Muscle layer of duodenum (tissue), 2 donors: ENCODE results near the gene RRBP1.
A peak's percentile ranks its signal among the peaks of the same experiment; 100 is the strongest.
"Not testable (repeated sequence)": the region's sequence is repeated elsewhere in the genome, so short reads cannot be mapped to it uniquely, and the experiment has no call there.

Source experiments
- H3K27ac ChIP-seq: one replicate; pipeline ENCODE4 v1.7.0; 2013; ENCODE audit warnings: mild to moderate bottlenecking, low read length
- H3K27me3 ChIP-seq: one replicate; pipeline ENCODE4 v1.7.0; 2013; ENCODE audit warnings: low read depth, mild to moderate bottlenecking, control low read depth, low read length
- H3K36me3 ChIP-seq, 2 donors: one replicate each; pipeline ENCODE4 v1.7.0; 2013; ENCODE audit warnings: low read length in 2 of 2, control low read depth in 1 of 2, mild to moderate bottlenecking in 1 of 2; ENCODE audit not compliant: insufficient read depth in 2 of 2, control insufficient read depth in 1 of 2
- H3K4me1 ChIP-seq, 2 donors: one replicate each; pipeline ENCODE4 v1.7.0; 2013; ENCODE audit warnings: low read length in 2 of 2, mild to moderate bottlenecking in 2 of 2, control low read depth in 1 of 2, moderate library complexity in 1 of 2; ENCODE audit not compliant: insufficient read depth in 2 of 2, control insufficient read depth in 1 of 2
- H3K4me3 ChIP-seq, 2 donors: one replicate each; pipeline ENCODE4 v1.7.0; 2013; ENCODE audit warnings: low read length in 2 of 2, low read depth in 1 of 2, mild to moderate bottlenecking in 1 of 2
- H3K9me3 ChIP-seq, 2 donors: one replicate each; pipeline ENCODE4 v1.7.0; 2013; ENCODE audit warnings: low read length in 2 of 2, control low read depth in 1 of 2, mild to moderate bottlenecking in 1 of 2; ENCODE audit not compliant: control insufficient read depth in 1 of 2
- donor health status: healthy.

RRBP1 gene

DNA sequence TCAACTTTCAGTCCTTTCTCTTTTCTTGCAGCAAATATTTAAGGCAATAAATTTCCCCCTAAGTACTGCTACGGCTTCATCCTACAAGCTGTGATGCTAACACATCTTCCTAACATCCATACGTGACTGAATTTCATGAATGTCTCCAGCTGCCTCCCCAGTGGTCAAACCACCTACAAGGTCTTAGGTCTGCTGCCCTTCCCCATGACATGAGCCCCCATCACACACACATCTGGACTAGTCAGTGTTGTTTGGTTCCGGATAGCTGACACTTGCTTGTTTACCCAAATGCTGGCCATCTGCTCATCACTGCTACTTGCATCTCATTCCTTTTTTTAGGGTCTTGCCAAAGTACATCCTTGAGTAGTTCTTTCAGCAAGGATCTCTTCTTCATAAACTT lies 14.6 kb downstream of the RRBP1 start:
- H3K4me3 ChIP-seq = no peak overlapping the region
- H3K4me1 ChIP-seq = peaks cover 0 to 31% of the 10 kb centered on the region in 2 donors
- H3K27ac ChIP-seq = no peak overlapping the region
- H3K36me3 ChIP-seq = peaks cover 0 to 3% of the 10 kb centered on the region in 2 donors
- H3K27me3 ChIP-seq = no peaks in the 10 kb centered on the region
- H3K9me3 ChIP-seq = no peaks in the 10 kb centered on the region

DNA sequence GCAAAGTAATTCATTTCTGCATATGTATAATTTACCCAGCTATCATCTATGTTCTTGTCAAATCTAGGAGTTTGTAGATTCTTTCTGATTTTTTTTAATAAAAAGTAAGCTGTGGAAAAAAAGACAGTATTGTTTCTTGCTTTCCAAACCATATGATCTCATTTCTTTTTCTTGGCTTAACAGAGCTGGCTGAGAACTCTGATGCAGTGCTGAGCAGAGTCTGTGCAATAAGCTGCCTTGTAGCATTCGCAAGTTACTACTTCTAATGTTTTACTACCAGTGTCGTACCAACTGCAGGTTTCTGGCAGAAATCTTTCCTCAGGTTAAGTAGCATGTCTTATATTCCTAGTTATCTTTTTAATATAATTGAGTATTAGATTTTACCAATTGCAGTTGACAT lies 15.6 kb downstream of the RRBP1 start:
- Histone ChIP-seq H3K27me3 (no peaks in the 10 kb centered on the region), H3K9me3 (no peaks in the 10 kb centered on the region), H3K27ac (no peak overlapping the region), H3K4me3 (no peak overlapping the region), H3K36me3 (peaks cover 0 to 3% of the 10 kb centered on the region in 2 donors), H3K4me1 (peaks cover 0 to 26% of the 10 kb centered on the region in 2 donors)

DNA sequence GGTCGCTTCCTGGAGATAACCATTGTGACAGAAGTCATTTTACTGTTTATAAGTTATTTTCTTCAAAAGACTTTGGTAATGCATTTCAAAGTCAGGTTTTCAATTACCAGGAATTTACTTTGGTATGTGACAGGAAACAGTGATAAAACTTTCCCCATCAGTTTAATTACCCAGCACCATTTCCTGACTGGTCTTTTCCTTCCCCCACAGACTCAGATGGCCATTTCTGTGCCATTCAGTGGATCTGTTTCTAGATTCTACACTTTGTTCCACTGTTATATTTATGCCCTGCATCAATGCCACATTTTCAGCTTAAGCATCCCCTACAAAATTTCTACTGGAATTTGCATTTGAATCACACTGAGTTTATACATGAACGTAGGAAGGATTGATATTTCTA lies 16.3 kb downstream of the RRBP1 start:
- H3K27ac ChIP-seq = no peak overlapping the region
- H3K4me1 ChIP-seq = peaks cover 4 to 23% of the 10 kb centered on the region in 2 donors
- no peaks in the 10 kb centered on the region for H3K27me3 ChIP-seq
- H3K4me3 ChIP-seq = no peak overlapping the region
- no peaks in the 10 kb centered on the region for H3K9me3 ChIP-seq
- H3K36me3 ChIP-seq = peaks cover 0 to 3% of the 10 kb centered on the region in 2 donors

DNA sequence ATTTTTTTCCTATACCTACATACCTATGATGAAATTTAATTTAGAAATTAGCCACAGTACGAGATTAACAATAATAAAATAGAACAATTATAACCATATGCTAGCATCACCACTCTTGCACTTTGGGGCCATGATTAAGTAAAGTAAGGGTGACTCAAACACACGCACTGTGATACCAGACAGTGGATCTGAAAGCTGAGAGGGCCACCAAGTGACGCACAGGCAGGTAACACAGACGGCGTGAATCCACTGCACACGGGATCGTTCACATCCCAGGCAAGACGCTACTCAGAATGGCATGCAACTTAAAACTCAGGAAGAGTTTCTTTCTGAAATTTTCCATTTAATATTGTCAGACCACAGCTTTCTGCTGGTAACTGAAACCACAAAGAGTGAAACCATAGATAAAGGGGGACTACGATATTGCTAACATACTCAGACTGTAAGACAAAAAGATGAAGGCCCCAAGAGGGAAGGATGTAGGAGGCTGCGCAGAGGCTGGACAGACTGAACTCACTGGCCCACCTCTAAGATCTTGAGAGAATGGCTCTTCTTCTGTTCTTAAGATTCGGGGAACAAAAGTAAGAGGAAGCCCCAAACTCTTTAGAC lies 17.9 kb downstream of the RRBP1 start:
- Histone ChIP-seq H3K9me3 (no peaks in the 10 kb centered on the region), H3K4me3 (no peak overlapping the region), H3K27ac (peak overlapping the region; percentile 16), H3K36me3 (peaks cover 10 to 11% of the 10 kb centered on the region in 2 donors), H3K27me3 (no peaks in the 10 kb centered on the region), H3K4me1 (peaks cover 5 to 22% of the 10 kb centered on the region in 2 donors)

DNA sequence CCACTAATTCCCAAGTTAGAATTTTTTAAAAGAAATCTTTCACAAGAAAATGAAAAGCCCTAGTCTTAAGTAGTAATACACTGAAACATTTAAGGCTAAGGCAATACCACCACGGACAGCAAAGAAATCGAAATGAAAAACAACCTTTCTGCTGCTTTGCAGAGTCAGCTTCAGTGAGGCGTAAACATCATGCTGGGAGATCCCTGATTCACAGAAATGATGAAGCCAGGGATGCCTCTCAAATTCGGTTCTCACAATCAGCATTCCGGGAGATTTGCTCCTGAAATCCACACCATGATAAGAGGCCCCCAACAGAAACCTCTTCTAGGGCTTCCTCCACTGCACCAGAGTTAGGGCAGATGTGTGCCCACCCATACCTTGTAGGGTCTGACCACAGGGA lies 18.6 kb downstream of the RRBP1 start:
- H3K4me1 ChIP-seq = peaks cover 5 to 22% of the 10 kb centered on the region in 2 donors
- H3K4me3 ChIP-seq = no peak overlapping the region

DNA sequence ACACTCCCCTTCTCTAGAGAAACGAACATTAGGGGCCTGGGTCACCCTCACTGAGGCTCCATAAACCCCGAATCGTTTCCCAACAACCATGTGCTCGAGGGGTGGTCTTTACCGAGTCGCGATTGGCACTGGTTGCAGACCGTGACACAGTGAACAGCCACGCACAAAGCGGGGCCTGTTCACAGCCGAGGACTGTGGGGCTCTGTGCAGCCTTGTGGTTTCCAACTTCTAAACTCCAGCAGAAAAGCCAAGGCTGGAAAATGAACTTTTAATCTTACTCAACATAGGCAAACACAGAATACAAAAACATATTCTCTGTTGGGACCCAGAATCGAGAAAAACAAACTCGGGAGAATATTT lies 19.0 kb downstream of the RRBP1 start:
- Histone ChIP-seq H3K27ac (no peak overlapping the region), H3K4me1 (peaks cover 5 to 22% of the 10 kb centered on the region in 2 donors), H3K27me3 (no peaks in the 10 kb centered on the region), H3K4me3 (no peak overlapping the region), H3K9me3 (peaks cover 0 to 4% of the 10 kb centered on the region in 2 donors), H3K36me3 (peaks cover 18% of the 10 kb centered on the region in 2 donors)

More for the DNA sequence above, 18.6 kb downstream of the RRBP1 start:
- Histone ChIP-seq H3K9me3 (peaks cover 0 to 3% of the 10 kb centered on the region in 2 donors), H3K36me3 (peaks cover 14% of the 10 kb centered on the region in 2 donors), H3K27me3 (no peaks in the 10 kb centered on the region), H3K27ac (no peak overlapping the region)

DNA sequence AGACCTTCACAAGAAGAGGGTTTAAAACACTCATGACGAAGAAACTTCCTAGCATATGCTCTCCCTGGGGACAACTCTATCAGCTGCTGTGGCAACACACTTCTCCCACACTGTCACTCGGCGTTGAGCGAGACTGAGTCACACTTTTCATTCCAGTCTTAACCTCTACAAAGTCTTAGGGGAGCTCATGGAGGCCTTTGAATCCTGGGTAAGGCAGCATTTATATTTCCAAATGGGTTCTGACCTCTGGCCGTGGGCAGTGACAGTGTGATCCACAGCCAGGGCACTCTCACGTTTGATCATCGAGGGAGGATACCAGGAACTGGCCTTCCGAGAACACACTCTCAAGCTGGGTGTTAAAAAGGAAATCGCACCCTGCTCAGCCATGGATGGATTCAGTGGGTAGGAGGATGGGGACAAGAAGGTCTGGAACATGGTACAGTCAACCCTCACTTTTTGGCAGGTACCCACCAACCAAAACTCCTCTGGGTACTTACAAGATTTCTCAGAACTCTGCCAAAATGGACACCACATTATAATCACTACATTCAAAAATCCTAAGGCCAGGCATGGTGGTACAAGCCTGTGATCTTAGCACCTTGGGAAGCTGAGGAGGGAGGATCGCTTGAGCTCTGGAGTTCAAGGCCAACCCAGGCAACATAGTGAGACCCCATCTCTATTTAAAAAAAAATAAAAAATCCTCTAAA lies 19.6 kb downstream of the RRBP1 start:
- Histone ChIP-seq H3K27me3 (no peaks in the 10 kb centered on the region), H3K27ac (peak overlapping the region; percentile 33), H3K9me3 (peaks cover 0 to 4% of the 10 kb centered on the region in 2 donors), H3K4me3 (no peak overlapping the region), H3K36me3 (peaks cover 19 to 22% of the 10 kb centered on the region in 2 donors), H3K4me1 (peaks cover 5 to 22% of the 10 kb centered on the region in 2 donors)

DNA sequence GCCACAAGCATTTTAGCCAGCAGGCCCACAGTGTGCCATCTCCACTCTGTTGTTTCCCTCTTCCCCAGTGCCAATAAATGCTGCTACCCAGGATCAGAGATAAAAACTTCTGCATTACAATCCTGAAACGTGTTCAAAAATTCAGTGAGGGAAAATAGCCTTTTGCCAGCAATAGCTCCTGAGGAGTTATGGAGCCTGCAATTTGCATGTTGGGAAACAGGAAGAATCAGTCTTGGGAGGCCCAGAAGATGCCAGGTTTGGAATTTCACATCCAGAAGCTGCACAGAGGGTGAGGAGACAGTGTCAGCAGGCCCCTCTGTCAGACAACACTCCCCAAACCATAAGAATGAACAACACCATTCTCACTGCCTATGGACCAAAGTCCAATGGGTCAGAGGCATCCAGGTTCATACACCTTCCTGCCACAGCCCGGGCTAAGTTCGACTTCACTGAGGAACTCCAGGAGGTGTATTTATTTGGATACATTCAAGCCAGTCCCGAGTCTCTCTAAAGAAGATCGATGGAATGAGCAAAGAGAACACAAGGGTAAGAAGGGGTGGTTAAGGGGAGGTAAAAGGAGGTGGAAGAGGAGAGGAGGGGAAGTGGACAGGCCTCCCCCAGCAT lies 20.8 kb downstream of the RRBP1 start:
- Histone ChIP-seq H3K4me3 (no peak overlapping the region), H3K4me1 (peaks cover 5 to 18% of the 10 kb centered on the region in 2 donors), H3K27me3 (no peaks in the 10 kb centered on the region), H3K9me3 (peaks cover 0 to 4% of the 10 kb centered on the region in 2 donors), H3K36me3 (peaks cover 19 to 27% of the 10 kb centered on the region in 2 donors), H3K27ac (no peak overlapping the region)

DNA sequence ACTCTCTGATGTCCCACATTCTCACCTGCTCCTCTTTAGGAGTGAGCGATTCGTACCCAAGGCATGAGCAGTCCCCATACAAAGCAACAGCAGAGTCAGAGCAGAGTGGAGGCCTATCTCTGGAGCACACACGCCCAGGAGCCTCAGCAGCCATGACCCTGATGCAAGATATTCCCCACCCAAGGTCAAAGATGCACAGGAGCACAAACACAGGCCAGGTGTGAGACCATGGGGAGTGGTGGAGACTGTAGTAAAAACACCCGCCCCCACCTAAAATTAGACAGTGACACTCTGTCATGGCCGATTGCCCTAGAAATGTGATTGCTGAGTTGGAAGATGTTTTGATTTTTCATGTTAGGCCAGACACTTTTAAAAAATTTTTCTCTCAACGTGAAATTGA lies 21.4 kb downstream of the RRBP1 start:
- Histone ChIP-seq H3K4me1 (peaks cover 5 to 17% of the 10 kb centered on the region in 2 donors), H3K4me3 (no peak overlapping the region), H3K27ac (no peak overlapping the region), H3K9me3 (peaks cover 0 to 4% of the 10 kb centered on the region in 2 donors), H3K36me3 (peaks cover 24 to 27% of the 10 kb centered on the region in 2 donors), H3K27me3 (no peaks in the 10 kb centered on the region)

DNA sequence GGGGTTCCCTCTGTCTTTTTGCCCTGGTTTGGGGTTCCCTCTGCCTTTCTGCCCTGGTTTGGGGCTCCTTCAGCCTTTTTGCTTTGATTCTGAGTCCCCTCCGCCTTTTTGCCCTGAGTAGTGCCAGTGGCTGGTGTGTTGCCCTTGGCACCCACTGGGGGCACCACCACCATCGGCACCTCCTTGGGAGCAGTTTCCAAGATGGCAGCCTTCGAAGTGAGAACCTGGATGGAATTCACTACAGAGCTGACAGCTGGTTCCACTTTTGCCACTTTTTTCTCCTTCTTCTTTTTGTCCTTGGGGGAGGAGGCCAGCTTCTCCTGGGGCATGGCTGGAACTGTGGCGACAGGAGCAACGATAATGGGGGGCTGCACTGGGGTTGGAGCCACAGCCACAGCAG lies 22.2 kb downstream of the RRBP1 start:
- Histone ChIP-seq H3K27me3 (no peaks in the 10 kb centered on the region), H3K27ac (no peak overlapping the region), H3K9me3 (peaks cover 0 to 4% of the 10 kb centered on the region in 2 donors), H3K4me3 (no peak overlapping the region), H3K36me3 (peaks cover 24 to 27% of the 10 kb centered on the region in 2 donors), H3K4me1 (peaks cover 5 to 22% of the 10 kb centered on the region in 2 donors)

DNA sequence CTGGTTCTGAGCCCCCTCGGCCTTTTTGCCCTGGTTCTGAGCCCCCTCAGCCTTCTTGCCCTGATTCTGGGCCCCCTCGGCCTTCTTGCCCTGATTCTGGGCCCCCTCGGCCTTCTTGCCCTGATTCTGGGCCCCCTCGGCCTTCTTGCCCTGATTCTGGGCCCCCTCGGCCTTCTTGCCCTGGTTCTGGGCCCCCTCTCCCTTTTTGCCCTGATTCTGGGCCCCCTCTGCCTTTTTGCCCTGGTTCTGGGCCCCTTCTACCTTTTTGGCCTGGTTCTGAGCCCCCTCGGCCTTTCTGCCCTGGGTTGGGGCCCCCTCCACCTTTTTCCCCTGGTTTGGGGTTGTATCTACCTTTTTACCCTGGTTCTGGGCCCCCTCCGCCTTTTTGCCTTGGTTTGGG lies 22.7 kb downstream of the RRBP1 start:
- H3K4me1 ChIP-seq = peaks cover 5 to 22% of the 10 kb centered on the region in 2 donors
- H3K4me3 ChIP-seq, H3K9me3 ChIP-seq, H3K27ac ChIP-seq, H3K27me3 ChIP-seq: not testable (repeated sequence)
- H3K36me3 ChIP-seq = peaks cover 25 to 27% of the 10 kb centered on the region in 2 donors
